Lower lobe of right lung (tissue), 2 donors: ENCODE measurements around the gene FOXK1. TPM values are rescaled to one million over a fixed set of nuclear protein-coding genes. Genes with fewer than 3 reads are reported as not detected.
A peak's percentile ranks its signal among the peaks of the same experiment; 100 is the strongest.
"Not testable (repeated sequence)": the region's sequence is repeated elsewhere in the genome, so short reads cannot be mapped to it uniquely, and the experiment has no call there.

Source experiments
- ATAC-seq, 2 donors: fragments of 200-7000 bp; cut with Tn5 transposase; one replicate each; pipeline ENCODE4 v1.9.1; 2020 to 2022; ENCODE audit warnings: mild to moderate bottlenecking in 2 of 2, moderate library complexity in 2 of 2
- DNase-seq: peaks from one replicate; pipeline ENCODE4 v3.0.0-alpha.2; 2020
- H3K27ac ChIP-seq: fragments of 200-600 bp; one replicate; pipeline ENCODE4 v1.8.0; 2022
- H3K27me3 ChIP-seq: fragments of 200-600 bp; one replicate; pipeline ENCODE4 v1.8.0; 2022; ENCODE audit warnings: low read depth
- H3K36me3 ChIP-seq: fragments of 200-600 bp; one replicate; pipeline ENCODE4 v1.8.0; 2022; ENCODE audit warnings: mild to moderate bottlenecking
- H3K4me1 ChIP-seq: fragments of 200-600 bp; one replicate; pipeline ENCODE4 v1.8.0; 2022
- H3K4me3 ChIP-seq: fragments of 200-600 bp; one replicate; pipeline ENCODE4 v1.8.0; 2022; ENCODE audit warnings: mild to moderate bottlenecking
- H3K9me3 ChIP-seq: fragments of 200-600 bp; one replicate; pipeline ENCODE4 v1.8.0; 2022
- CTCF ChIP-seq: fragments of 200-600 bp; IDR thresholded peaks from one replicate; pipeline ENCODE4 v1.8.0; 2022; ENCODE audit warnings: antibody characterized with exemption, mild to moderate bottlenecking
- intact Hi-C: fragments of 100-400 bp; cut with DNase I; formaldehyde crosslinking; loops from one replicate; pipeline ENCODE4 v1.11.0; 2022
- total RNA-seq: library from RNA; stranded (reverse); fragmentation: NEBNext Ultra II Directional; extraction: Animal tissue kit (Norgen Biotek cat#: 25700); gene quantifications from one replicate; pipeline ENCODE4 v1.2.1, GENCODE V29; 2021
- donor health status: DM: no; HTN: yes; CAD: no; lungs with severe emphysema.

The FOXK1 gene
- total RNA-seq, 1 donor from 2014 or later = 28.8 TPM

- intact Hi-C loops = no loop called here
- peaks cover 37% of the 10 kb centered on the region for H3K4me1 ChIP-seq
- no peaks in the 10 kb centered on the region for H3K27me3 ChIP-seq
- TF ChIP-seq CTCF = no peak
- DNase-seq (peak; percentile 54), ATAC-seq (peak; percentile 35 to 52)
- H3K4me3 ChIP-seq = peak overlapping the region; percentile 88
- H3K9me3 ChIP-seq = no peaks in the 10 kb centered on the region
- H3K27ac ChIP-seq = peak overlapping the region; percentile 89
- H3K36me3 ChIP-seq = no peaks in the 10 kb centered on the region
Measured at GRCh38 chr7:4683043-4683883, 1.2 kb downstream of the FOXK1 start.

- peak; percentile 72 for DNase-seq
- Histone ChIP-seq H3K9me3 (no peaks in the 10 kb centered on the region), H3K4me1 (peaks cover 40% of the 10 kb centered on the region), H3K4me3 (peak overlapping the region; percentile 88), H3K27me3 (no peaks in the 10 kb centered on the region), H3K27ac (peak overlapping the region; percentile 89), H3K36me3 (no peaks in the 10 kb centered on the region)
- TF ChIP-seq CTCF = no peak
- intact Hi-C loops = no loop called here
- ATAC-seq = peak; percentile 58 to 64
Measured at GRCh38 chr7:4683884-4684565, 1.9 kb downstream of the FOXK1 start.

GRCh38 chr7:4684846-4685245 lies 2.8 kb downstream of the FOXK1 start:
- H3K36me3 ChIP-seq = no peaks in the 10 kb centered on the region
- peaks cover 46% of the 10 kb centered on the region for H3K4me1 ChIP-seq
- H3K4me3 ChIP-seq = peak overlapping the region; percentile 88
- DNase-seq (no peak), ATAC-seq (no peak)
- no peaks in the 10 kb centered on the region for H3K9me3 ChIP-seq
- intact Hi-C loops = no loop called here
- H3K27me3 ChIP-seq = no peaks in the 10 kb centered on the region
- no peak for TF ChIP-seq CTCF
- peak overlapping the region; percentile 89 for H3K27ac ChIP-seq

GRCh38 chr7:4685676-4686075 lies 3.6 kb downstream of the FOXK1 start:
- H3K4me1 ChIP-seq = peaks cover 52% of the 10 kb centered on the region
- H3K36me3 ChIP-seq, DNase-seq, ATAC-seq, H3K4me3 ChIP-seq, H3K27me3 ChIP-seq, H3K9me3 ChIP-seq, H3K27ac ChIP-seq, intact Hi-C loops: not testable (repeated sequence)

- peaks cover 71% of the 10 kb centered on the region for H3K4me1 ChIP-seq
- H3K9me3 ChIP-seq = no peaks in the 10 kb centered on the region
- H3K27ac ChIP-seq = no peak overlapping the region
- no peak overlapping the region for H3K4me3 ChIP-seq
- no peaks in the 10 kb centered on the region for H3K27me3 ChIP-seq
- intact Hi-C loops = no loop called here
- ATAC-seq = no peak
- no peak for TF ChIP-seq CTCF
- no peaks in the 10 kb centered on the region for H3K36me3 ChIP-seq
- DNase-seq = no peak
Measured at GRCh38 chr7:4687956-4688355, 5.9 kb downstream of the FOXK1 start.

GRCh38 chr7:4689151-4689550 lies 7.1 kb downstream of the FOXK1 start:
- DNase-seq = no peak
- Histone ChIP-seq H3K27ac (no peak overlapping the region), H3K4me3 (no peak overlapping the region), H3K4me1 (peaks cover 70% of the 10 kb centered on the region), H3K9me3 (no peaks in the 10 kb centered on the region), H3K27me3 (no peaks in the 10 kb centered on the region), H3K36me3 (no peaks in the 10 kb centered on the region)
- intact Hi-C loops = no loop called here
- no peak for TF ChIP-seq CTCF
- ATAC-seq = no peak
